Measurements from ENCODE around the gene CUX1.
"Not testable (repeated sequence)": the region's sequence is repeated elsewhere in the genome, so short reads cannot be mapped to it uniquely, and the experiment has no call there.

The CUX1 gene

GRCh38 chr7:102117743-102118142 is 300.3 kb downstream of the CUX1 start:
- Histone ChIP-seq H3K4me1 (ENCODE audit: insufficient read depth, low read length) (peaks cover 7% of the 10 kb centered on the region), H3K36me3 (ENCODE audit: insufficient read depth, low read length) (peaks cover 3% of the 10 kb centered on the region; the same call in 1 of the 2 replicates), H3K9ac (ENCODE audit: low read depth, low read length) (no peak overlapping the region), H3K9me3 (ENCODE audit: control insufficient read depth, insufficient read depth, low read length) (no peaks in the 10 kb centered on the region)

GRCh38 chr7:102119213-102119651 is 301.8 kb downstream of the CUX1 start:
- peaks cover 7% of the 10 kb centered on the region for H3K4me1 ChIP-seq (ENCODE audit: insufficient read depth, low read length)
- H3K9ac ChIP-seq (ENCODE audit: low read depth, low read length) = no peak overlapping the region
- no peaks in the 10 kb centered on the region for H3K9me3 ChIP-seq (ENCODE audit: control insufficient read depth, insufficient read depth, low read length)
- H3K36me3 ChIP-seq (ENCODE audit: insufficient read depth, low read length) = no peaks in the 10 kb centered on the region; the same call in 1 of the 2 replicates

- Histone ChIP-seq H3K4me1 (ENCODE audit: insufficient read depth, low read length) (peaks cover 8% of the 10 kb centered on the region), H3K9me3 (ENCODE audit: control insufficient read depth, insufficient read depth, low read length) (no peaks in the 10 kb centered on the region), H3K36me3 (ENCODE audit: insufficient read depth, low read length) (no peaks in the 10 kb centered on the region; the same call in 1 of the 2 replicates), H3K9ac (ENCODE audit: low read depth, low read length) (no peak overlapping the region)
These were observed 302.5 kb downstream of the CUX1 start for GRCh38 chr7:102119925-102120324.

GRCh38 chr7:102120666-102121195 is 303.3 kb downstream of the CUX1 start:
- Histone ChIP-seq H3K9ac (ENCODE audit: low read depth, low read length) (no peak overlapping the region), H3K9me3 (ENCODE audit: control insufficient read depth, insufficient read depth, low read length) (no peaks in the 10 kb centered on the region), H3K4me1 (ENCODE audit: insufficient read depth, low read length) (peaks cover 14% of the 10 kb centered on the region), H3K36me3 (ENCODE audit: insufficient read depth, low read length) (no peaks in the 10 kb centered on the region; the same call in 1 of the 2 replicates)

GRCh38 chr7:102122026-102122425 is 304.6 kb downstream of the CUX1 start:
- Histone ChIP-seq H3K9me3 (ENCODE audit: control insufficient read depth, insufficient read depth, low read length) (no peaks in the 10 kb centered on the region), H3K36me3 (ENCODE audit: insufficient read depth, low read length) (no peaks in the 10 kb centered on the region; the same call in 1 of the 2 replicates), H3K9ac (ENCODE audit: low read depth, low read length) (no peak overlapping the region), H3K4me1 (ENCODE audit: insufficient read depth, low read length) (peaks cover 14% of the 10 kb centered on the region)

GRCh38 chr7:102125127-102125596 is 307.7 kb downstream of the CUX1 start:
- H3K4me1 ChIP-seq (ENCODE audit: insufficient read depth, low read length) = peaks cover 14% of the 10 kb centered on the region
- no peaks in the 10 kb centered on the region; the same call in 1 of the 2 replicates for H3K36me3 ChIP-seq (ENCODE audit: insufficient read depth, low read length)

GRCh38 chr7:102128303-102128702 is 310.9 kb downstream of the CUX1 start:
- Histone ChIP-seq H3K9ac (ENCODE audit: low read depth, low read length) (no peak overlapping the region), H3K36me3 (ENCODE audit: insufficient read depth, low read length) (no peaks in the 10 kb centered on the region; the same call in 1 of the 2 replicates), H3K9me3 (ENCODE audit: control insufficient read depth, insufficient read depth, low read length) (no peaks in the 10 kb centered on the region), H3K4me1 (ENCODE audit: insufficient read depth, low read length) (peaks cover 6% of the 10 kb centered on the region; the same call in 1 of the 2 replicates)

More at GRCh38 chr7:102125127-102125596, 307.7 kb downstream of the CUX1 start:
- Histone ChIP-seq H3K9ac (ENCODE audit: low read depth, low read length) (no peak overlapping the region), H3K9me3 (ENCODE audit: control insufficient read depth, insufficient read depth, low read length) (no peaks in the 10 kb centered on the region)

- H3K36me3 ChIP-seq (ENCODE audit: insufficient read depth, low read length) = no peaks in the 10 kb centered on the region
- no peak overlapping the region for H3K9ac ChIP-seq (ENCODE audit: low read depth, low read length)
- H3K9me3 ChIP-seq (ENCODE audit: control insufficient read depth, insufficient read depth, low read length) = no peaks in the 10 kb centered on the region
- H3K4me1 ChIP-seq (ENCODE audit: insufficient read depth, low read length) = peaks cover 6% of the 10 kb centered on the region; the same call in 1 of the 2 replicates
These were observed 312.4 kb downstream of the CUX1 start for GRCh38 chr7:102129636-102130370.

- Histone ChIP-seq H3K9me3 (ENCODE audit: control insufficient read depth, insufficient read depth, low read length) (no peaks in the 10 kb centered on the region), H3K4me1 (ENCODE audit: insufficient read depth, low read length) (no peaks in the 10 kb centered on the region), H3K36me3 (ENCODE audit: insufficient read depth, low read length) (peaks cover 3% of the 10 kb centered on the region; the same call in 1 of the 2 replicates), H3K9ac (ENCODE audit: low read depth, low read length) (no peak overlapping the region)
These were observed 314.9 kb downstream of the CUX1 start for GRCh38 chr7:102132209-102132752.

GRCh38 chr7:102138676-102139075 is 321.2 kb downstream of the CUX1 start:
- H3K9me3 ChIP-seq (ENCODE audit: control insufficient read depth, insufficient read depth, low read length) = no peaks in the 10 kb centered on the region; the same call in 1 of the 2 replicates
- H3K4me1 ChIP-seq (ENCODE audit: insufficient read depth, low read length) = no peaks in the 10 kb centered on the region
- H3K36me3 ChIP-seq (ENCODE audit: insufficient read depth, low read length) = peaks cover 3% of the 10 kb centered on the region; the same call in 1 of the 2 replicates
- no peak overlapping the region for H3K9ac ChIP-seq (ENCODE audit: low read depth, low read length)

GRCh38 chr7:102140952-102141370 is 323.5 kb downstream of the CUX1 start:
- Histone ChIP-seq H3K9me3 (ENCODE audit: control insufficient read depth, insufficient read depth, low read length) (no peaks in the 10 kb centered on the region; the same call in 1 of the 2 replicates), H3K36me3 (ENCODE audit: insufficient read depth, low read length) (no peaks in the 10 kb centered on the region; the same call in 1 of the 2 replicates), H3K4me1 (ENCODE audit: insufficient read depth, low read length) (no peaks in the 10 kb centered on the region), H3K9ac (ENCODE audit: low read depth, low read length) (no peak overlapping the region)

- H3K9ac ChIP-seq (ENCODE audit: low read depth, low read length); H3K9me3 ChIP-seq (ENCODE audit: control insufficient read depth, insufficient read depth, low read length); H3K36me3 ChIP-seq (ENCODE audit: insufficient read depth, low read length); H3K4me1 ChIP-seq (ENCODE audit: insufficient read depth, low read length): not testable (repeated sequence)
These were observed 325.0 kb downstream of the CUX1 start for GRCh38 chr7:102142433-102142832.

GRCh38 chr7:102146122-102146521 is 328.7 kb downstream of the CUX1 start:
- Histone ChIP-seq H3K9me3 (ENCODE audit: control insufficient read depth, insufficient read depth, low read length) (no peaks in the 10 kb centered on the region), H3K4me1 (ENCODE audit: insufficient read depth, low read length) (no peaks in the 10 kb centered on the region), H3K36me3 (ENCODE audit: insufficient read depth, low read length) (no peaks in the 10 kb centered on the region), H3K9ac (ENCODE audit: low read depth, low read length) (no peak overlapping the region)

- Histone ChIP-seq H3K36me3 (ENCODE audit: insufficient read depth, low read length) (no peaks in the 10 kb centered on the region), H3K4me1 (ENCODE audit: insufficient read depth, low read length) (peaks cover 4% of the 10 kb centered on the region), H3K9ac (ENCODE audit: low read depth, low read length) (no peak overlapping the region), H3K9me3 (ENCODE audit: control insufficient read depth, insufficient read depth, low read length) (no peaks in the 10 kb centered on the region)
These were observed 329.6 kb downstream of the CUX1 start for GRCh38 chr7:102147008-102147407.
